ENCODE results near the gene RBAK. TPM values are rescaled to one million over a fixed set of nuclear protein-coding genes. Genes with fewer than 3 reads are reported as not detected.
"Not testable (repeated sequence)": the region's sequence is repeated elsewhere in the genome, so short reads cannot be mapped to it uniquely, and the experiment has no call there.

RBAK gene
- total RNA-seq, 1 donor from 2014 or later, result 24.5 TPM

DNA sequence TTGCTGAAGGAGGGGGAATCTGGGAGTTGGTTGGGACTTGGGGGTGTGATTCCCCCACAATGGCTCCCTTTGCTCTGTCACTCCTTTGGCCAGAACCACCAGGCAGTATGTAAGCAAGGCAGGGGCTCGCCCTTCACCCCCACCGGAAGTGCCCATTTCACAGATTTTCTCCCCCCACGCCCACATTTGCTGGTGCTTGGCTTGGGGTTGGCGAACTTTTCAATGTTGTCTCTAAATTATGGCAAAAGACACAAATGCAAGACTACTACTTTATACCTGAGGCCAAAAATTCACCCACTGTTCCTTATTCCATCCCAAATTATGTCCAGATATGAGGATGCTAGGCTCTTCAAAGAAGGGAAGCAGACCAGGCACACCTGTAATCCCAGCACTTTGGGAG lies 24.5 kb downstream of the RBAK start:
- H3K27me3 ChIP-seq, result no peaks in the 10 kb centered on the region
- Mint-ChIP-seq H3K27ac (no peak overlapping the region), H3K4me3 (no peak overlapping the region), H3K9me3 (peaks cover 66% of the 10 kb centered on the region), H3K36me3 (peaks cover 58% of the 10 kb centered on the region), H3K4me1 (no peaks in the 10 kb centered on the region), H3K27me3 (ENCODE audit: insufficient read depth, low read depth) (peaks cover 6% of the 10 kb centered on the region)
- H3K4me3 ChIP-seq, result no peak overlapping the region
- no peaks in the 10 kb centered on the region for H4K20me1 ChIP-seq (ENCODE audit: low read depth)
- peaks cover 1% of the 10 kb centered on the region for H3F3A ChIP-seq (ENCODE audit: low read depth)
- no peak overlapping the region for H3K27ac ChIP-seq
- no peak for DNase-seq (ENCODE audit: low spot score)
- peaks cover 41% of the 10 kb centered on the region for H3K9me3 ChIP-seq (ENCODE audit: low read depth)
- TF ChIP-seq, protein P1, sequence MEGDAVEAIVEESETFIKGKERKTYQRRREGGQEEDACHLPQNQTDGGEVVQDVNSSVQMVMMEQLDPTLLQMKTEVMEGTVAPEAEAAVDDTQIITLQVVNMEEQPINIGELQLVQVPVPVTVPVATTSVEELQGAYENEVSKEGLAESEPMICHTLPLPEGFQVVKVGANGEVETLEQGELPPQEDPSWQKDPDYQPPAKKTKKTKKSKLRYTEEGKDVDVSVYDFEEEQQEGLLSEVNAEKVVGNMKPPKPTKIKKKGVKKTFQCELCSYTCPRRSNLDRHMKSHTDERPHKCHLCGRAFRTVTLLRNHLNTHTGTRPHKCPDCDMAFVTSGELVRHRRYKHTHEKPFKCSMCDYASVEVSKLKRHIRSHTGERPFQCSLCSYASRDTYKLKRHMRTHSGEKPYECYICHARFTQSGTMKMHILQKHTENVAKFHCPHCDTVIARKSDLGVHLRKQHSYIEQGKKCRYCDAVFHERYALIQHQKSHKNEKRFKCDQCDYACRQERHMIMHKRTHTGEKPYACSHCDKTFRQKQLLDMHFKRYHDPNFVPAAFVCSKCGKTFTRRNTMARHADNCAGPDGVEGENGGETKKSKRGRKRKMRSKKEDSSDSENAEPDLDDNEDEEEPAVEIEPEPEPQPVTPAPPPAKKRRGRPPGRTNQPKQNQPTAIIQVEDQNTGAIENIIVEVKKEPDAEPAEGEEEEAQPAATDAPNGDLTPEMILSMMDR (IDR thresholded peaks at IDR 0.05), result no peak
- TF ChIP-seq EZH2phosphoT487 (IDR thresholded peaks at IDR 0.05), result no peak
- TF ChIP-seq EZH2 (IDR thresholded peaks at IDR 0.05), result no peak
- H3K9ac ChIP-seq, result no peak overlapping the region
- no peak overlapping the region for H3K4me2 ChIP-seq
- H3K79me2 ChIP-seq (ENCODE audit: low read depth), result no peaks in the 10 kb centered on the region
- peaks cover 25% of the 10 kb centered on the region for H3K36me3 ChIP-seq
- H3K4me1 ChIP-seq, result no peaks in the 10 kb centered on the region
- H2AFZ ChIP-seq (replicated peaks), result no peak overlapping the region

DNA sequence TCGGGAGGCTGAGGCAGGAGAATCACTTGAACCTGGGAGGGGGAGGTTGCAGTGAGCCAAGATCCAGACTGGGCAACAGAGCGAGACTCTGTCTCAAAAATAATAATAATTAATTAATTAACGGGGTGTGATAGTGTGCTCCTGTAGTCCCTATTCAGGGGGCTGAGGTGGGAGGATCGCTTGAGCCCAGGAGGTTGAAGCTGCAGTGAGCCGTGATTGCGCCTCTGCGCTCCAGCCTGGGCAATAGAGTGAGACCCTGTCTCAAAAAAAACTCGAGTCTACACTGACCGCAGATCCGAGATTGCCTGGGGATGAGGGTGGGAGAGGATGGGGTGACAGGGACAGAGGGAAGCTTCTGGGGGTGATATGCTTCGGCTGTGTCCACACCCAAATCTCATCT lies 29.5 kb downstream of the RBAK start:
- not testable (repeated sequence) for H4K20me1 ChIP-seq (ENCODE audit: low read depth); H3K4me1 ChIP-seq; H3K4me3 Mint-ChIP-seq; H3K79me2 ChIP-seq (ENCODE audit: low read depth); H3F3A ChIP-seq (ENCODE audit: low read depth); H3K36me3 ChIP-seq; DNase-seq (ENCODE audit: low spot score); H3K27ac ChIP-seq; H3K9ac ChIP-seq; H3K9me3 ChIP-seq (ENCODE audit: low read depth); H3K27me3 ChIP-seq; H3K4me2 ChIP-seq; H2AFZ ChIP-seq (replicated peaks); H3K27ac Mint-ChIP-seq; H3K4me1 Mint-ChIP-seq; H3K27me3 Mint-ChIP-seq (ENCODE audit: insufficient read depth, low read depth); H3K4me3 ChIP-seq
- peaks cover 12% of the 10 kb centered on the region for H3K36me3 Mint-ChIP-seq
- H3K9me3 Mint-ChIP-seq, result peaks cover 21% of the 10 kb centered on the region

DNA sequence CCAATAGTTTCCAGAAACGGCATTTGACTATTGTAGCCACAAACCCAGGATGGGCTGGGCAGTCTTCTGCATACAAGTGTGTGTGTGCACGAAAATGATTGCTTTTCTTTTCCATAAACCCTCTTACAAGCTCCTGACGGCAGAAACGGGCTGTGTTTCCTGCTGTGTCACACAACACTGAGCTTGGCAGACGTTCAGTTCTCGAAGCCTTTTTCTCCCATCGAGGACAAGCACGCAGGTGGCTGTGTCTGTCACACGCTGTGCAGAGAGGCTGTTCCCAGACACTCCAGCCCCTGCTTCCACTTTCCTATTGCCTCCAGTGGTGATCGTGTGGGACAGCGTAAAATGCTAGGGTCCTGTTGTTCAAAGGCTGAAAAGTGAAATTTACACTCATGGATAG lies 32.1 kb downstream of the RBAK start:
- Histone ChIP-seq H2AFZ (replicated peaks) (no peak overlapping the region), H3K4me2 (no peak overlapping the region), H3K27me3 (no peaks in the 10 kb centered on the region), H3K79me2 (ENCODE audit: low read depth) (no peaks in the 10 kb centered on the region), H4K20me1 (ENCODE audit: low read depth) (no peaks in the 10 kb centered on the region), H3K27ac (no peak overlapping the region), H3K4me3 (no peak overlapping the region), H3K9ac (no peak overlapping the region), H3K4me1 (no peaks in the 10 kb centered on the region), H3F3A (ENCODE audit: low read depth) (no peaks in the 10 kb centered on the region), H3K36me3 (no peaks in the 10 kb centered on the region), H3K9me3 (ENCODE audit: low read depth) (no peaks in the 10 kb centered on the region)
- no peak for DNase-seq (ENCODE audit: low spot score)
- peaks cover 5% of the 10 kb centered on the region for H3K9me3 Mint-ChIP-seq
- H3K36me3 Mint-ChIP-seq, result peaks cover 2% of the 10 kb centered on the region
- no peak overlapping the region for H3K27ac Mint-ChIP-seq
- no peaks in the 10 kb centered on the region for H3K4me1 Mint-ChIP-seq
- no peak for TF ChIP-seq EZH2phosphoT487 (IDR thresholded peaks at IDR 0.05)
- TF ChIP-seq, protein P1 (IDR thresholded peaks at IDR 0.05), result no peak
- TF ChIP-seq EZH2 (IDR thresholded peaks at IDR 0.05), result no peak
- H3K27me3 Mint-ChIP-seq (ENCODE audit: insufficient read depth, low read depth), result peaks cover 8% of the 10 kb centered on the region
- H3K4me3 Mint-ChIP-seq, result no peak overlapping the region

DNA sequence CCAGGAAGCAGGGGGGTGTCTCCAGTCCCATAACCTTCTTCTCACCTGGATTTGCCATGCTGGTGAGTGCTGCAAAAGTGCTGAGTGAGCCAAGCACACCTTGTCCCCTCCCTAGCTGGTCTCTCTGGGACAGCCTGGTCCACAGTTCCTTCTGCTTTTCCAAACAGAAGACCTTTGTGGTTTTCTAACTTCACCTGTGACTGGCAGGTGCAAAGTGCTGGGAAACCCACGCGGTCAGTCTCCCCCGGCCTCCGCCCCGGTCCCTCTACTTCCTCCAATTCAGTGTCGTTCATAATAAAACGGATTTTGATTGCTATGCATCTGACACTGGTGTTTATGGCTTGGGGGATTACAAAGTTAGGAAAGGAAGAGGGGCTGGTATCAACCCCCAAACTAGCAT lies 37.1 kb downstream of the RBAK start:
- Histone ChIP-seq H3K27ac (no peak overlapping the region), H2AFZ (replicated peaks) (no peak overlapping the region), H3K4me3 (no peak overlapping the region), H3F3A (ENCODE audit: low read depth) (no peaks in the 10 kb centered on the region), H4K20me1 (ENCODE audit: low read depth) (no peaks in the 10 kb centered on the region), H3K27me3 (peaks cover 27% of the 10 kb centered on the region), H3K9me3 (ENCODE audit: low read depth) (no peaks in the 10 kb centered on the region), H3K4me1 (no peaks in the 10 kb centered on the region), H3K79me2 (ENCODE audit: low read depth) (no peaks in the 10 kb centered on the region), H3K36me3 (no peaks in the 10 kb centered on the region), H3K4me2 (no peak overlapping the region), H3K9ac (no peak overlapping the region)
- no peak overlapping the region for H3K4me3 Mint-ChIP-seq
- H3K4me1 Mint-ChIP-seq, result no peaks in the 10 kb centered on the region
- no peak for TF ChIP-seq EZH2 (IDR thresholded peaks at IDR 0.05)
- TF ChIP-seq, protein P1 (IDR thresholded peaks at IDR 0.05), result no peak
- TF ChIP-seq EZH2phosphoT487 (IDR thresholded peaks at IDR 0.05), result no peak
- peaks cover 3% of the 10 kb centered on the region for H3K9me3 Mint-ChIP-seq
- H3K36me3 Mint-ChIP-seq, result no peaks in the 10 kb centered on the region
- DNase-seq (ENCODE audit: low spot score), result no peak
- no peak overlapping the region for H3K27ac Mint-ChIP-seq
- H3K27me3 Mint-ChIP-seq (ENCODE audit: insufficient read depth, low read depth), result peaks cover 16% of the 10 kb centered on the region

All from neural progenitor cell (in vitro differentiated cells).